ENCODE results near the gene TFDP1. TPM values are rescaled to one million over a fixed set of nuclear protein-coding genes. Genes with fewer than 3 reads are reported as not detected.
"Not testable (repeated sequence)": the region's sequence is repeated elsewhere in the genome, so short reads cannot be mapped to it uniquely, and the experiment has no call there.

Gene TFDP1
- total RNA-seq, 1 experiment from 2014 or later: 49.6 TPM

- no peak for DNase-seq (ENCODE audit: extremely low read depth, low read depth)
Measured at GRCh38 chr13:113610266-113610665, 25.7 kb downstream of the TFDP1 start.

GRCh38 chr13:113611996-113612395 lies 27.4 kb downstream of the TFDP1 start:
- DNase-seq (ENCODE audit: extremely low read depth, low read depth): no peak

- no peak for DNase-seq (ENCODE audit: extremely low read depth, low read depth)
Measured at GRCh38 chr13:113612607-113613006, 28.1 kb downstream of the TFDP1 start.

- DNase-seq (ENCODE audit: extremely low read depth, low read depth): no peak
Measured at GRCh38 chr13:113613789-113614379, 29.3 kb downstream of the TFDP1 start.

- no peak for DNase-seq (ENCODE audit: extremely low read depth, low read depth)
Measured at GRCh38 chr13:113616281-113616906, 31.8 kb downstream of the TFDP1 start.

GRCh38 chr13:113616991-113617749 lies 32.6 kb downstream of the TFDP1 start:
- no peak for DNase-seq (ENCODE audit: extremely low read depth, low read depth)

GRCh38 chr13:113617961-113618360 lies 33.4 kb downstream of the TFDP1 start:
- no peak for DNase-seq (ENCODE audit: extremely low read depth, low read depth)

GRCh38 chr13:113618455-113618854 lies 33.9 kb downstream of the TFDP1 start:
- no peak for DNase-seq (ENCODE audit: extremely low read depth, low read depth)

GRCh38 chr13:113620036-113620796 lies 35.7 kb downstream of the TFDP1 start:
- no peak for DNase-seq (ENCODE audit: extremely low read depth, low read depth)

GRCh38 chr13:113621046-113621445 lies 36.5 kb downstream of the TFDP1 start:
- no peak for DNase-seq (ENCODE audit: extremely low read depth, low read depth)

GRCh38 chr13:113621498-113621897 lies 36.9 kb downstream of the TFDP1 start:
- DNase-seq (ENCODE audit: extremely low read depth, low read depth): peak; percentile 7

- not testable (repeated sequence) for DNase-seq (ENCODE audit: extremely low read depth, low read depth)
Measured at GRCh38 chr13:113621986-113622550, 37.5 kb downstream of the TFDP1 start.

- no peak for DNase-seq (ENCODE audit: extremely low read depth, low read depth)
Measured at GRCh38 chr13:113622791-113623490, 38.4 kb downstream of the TFDP1 start.

- no peak for DNase-seq (ENCODE audit: extremely low read depth, low read depth)
Measured at GRCh38 chr13:113623491-113624234, 39.1 kb downstream of the TFDP1 start.

- no peak for DNase-seq (ENCODE audit: extremely low read depth, low read depth)
Measured at GRCh38 chr13:113624235-113624587, 39.7 kb downstream of the TFDP1 start.

- DNase-seq (ENCODE audit: extremely low read depth, low read depth): not testable (repeated sequence)
Measured at GRCh38 chr13:113624640-113625304, 40.2 kb downstream of the TFDP1 start.

- DNase-seq (ENCODE audit: extremely low read depth, low read depth): no peak
Measured at GRCh38 chr13:113625965-113626721, 41.6 kb downstream of the TFDP1 start.

- DNase-seq (ENCODE audit: extremely low read depth, low read depth): no peak
Measured at GRCh38 chr13:113627136-113627535, 42.6 kb downstream of the TFDP1 start.

All from NCI-H460 (cell line).